A549 (cell line): ENCODE results near the gene TRPV4.

Experiments used
- CTCF ChIP-seq: fragments of >200 bp; sonication (Bioruptor Twin); formaldehyde crosslinking; IDR thresholded peaks from 3 replicates; pipeline ENCODE4 v1.5.1; 2016
- HDAC2 ChIP-seq: fragments of 200-600 bp; sonication (generic); IDR thresholded peaks from 2 replicates; pipeline ENCODE4 v1.6.1; 2016
- POLR2A ChIP-seq: IDR thresholded peaks from 2 replicates; pipeline ENCODE4 v1.6.1; 2012; ENCODE audit warnings: mild to moderate bottlenecking, low read length
- REST ChIP-seq: fragments of 200-600 bp; sonication (generic); IDR thresholded peaks from 2 replicates; pipeline ENCODE4 v1.6.1; 2016; ENCODE audit warnings: antibody characterized with exemption, mild to moderate bottlenecking, moderate library complexity

DNA sequence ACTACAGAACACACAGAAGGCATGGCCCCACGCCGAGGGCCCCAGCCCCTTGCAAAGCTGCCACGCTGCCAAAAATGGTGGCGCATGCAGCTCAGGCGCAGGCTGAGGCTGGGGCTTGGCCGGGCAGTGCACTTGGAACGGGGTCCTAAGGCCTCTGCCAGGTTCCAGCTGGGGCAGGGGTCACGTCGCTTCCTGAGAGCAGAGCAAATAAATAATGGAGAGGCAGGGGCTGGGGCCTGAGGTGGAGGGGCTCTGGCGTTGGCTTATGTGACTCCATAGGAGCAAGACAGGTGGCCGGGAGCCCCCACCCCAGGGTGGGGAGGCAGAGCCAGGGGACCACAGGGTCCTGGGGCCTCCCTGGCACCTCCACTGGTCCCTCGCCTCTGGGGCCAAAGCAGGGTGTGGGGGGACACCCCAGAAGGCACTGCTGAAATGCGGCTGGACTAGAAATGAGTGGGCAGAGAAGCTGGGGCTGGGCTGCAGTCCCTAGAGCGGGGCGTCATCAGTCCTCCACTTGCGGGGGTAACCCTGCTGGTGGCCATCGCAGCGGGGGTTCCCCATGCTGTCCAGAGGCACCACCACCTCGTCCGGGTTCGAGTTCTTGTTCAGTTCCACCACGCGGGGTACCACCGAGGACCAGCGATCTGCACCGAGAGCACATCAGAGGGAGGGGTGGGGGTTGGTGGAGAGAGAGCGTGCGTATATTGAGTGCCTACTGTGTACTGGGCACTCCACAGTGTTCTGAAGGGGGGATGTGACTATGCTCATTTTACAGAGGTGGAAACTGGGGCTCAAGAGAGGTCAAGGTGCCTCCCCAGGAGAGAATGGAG lies 49.8 kb downstream of the TRPV4 start:
- TF ChIP-seq CTCF (no peak), REST (no peak), HDAC2 (no peak), POLR2A (no peak)
